GM18517 (cell line): Measurements from ENCODE around the gene JSRP1.

ENCODE experiments used
- ATAC-seq: cut with Tn5 transposase; IDR thresholded peaks from one replicate; pipeline ENCODE4 v1.9.1; 2021; ENCODE audit warnings: mild to moderate bottlenecking, moderate library complexity; ENCODE audit not compliant: unreplicated experiment

Gene JSRP1

GRCh38 chr19:2255982-2256685 lies at the start of gene JSRP1:
JSRP1 (minus strand) TSS chr19:2256417; CDS start chr19:2255314, 1,103 bp downstream.
- ATAC-seq, result no peak

GRCh38 chr19:2305452-2306280 lies 49.4 kb upstream of the JSRP1 start:
- no peak for ATAC-seq

GRCh38 chr19:2303211-2303798 lies 47.1 kb upstream of the JSRP1 start:
- ATAC-seq, result no peak

- ATAC-seq, result no peak
These were observed 46.3 kb upstream of the JSRP1 start for GRCh38 chr19:2302319-2303210.

GRCh38 chr19:2300533-2300932 lies 44.3 kb upstream of the JSRP1 start:
- ATAC-seq, result no peak

GRCh38 chr19:2296141-2296540 lies 39.9 kb upstream of the JSRP1 start:
- ATAC-seq, result no peak

- no peak for ATAC-seq
These were observed 38.6 kb upstream of the JSRP1 start for GRCh38 chr19:2294687-2295335.

- no peak for ATAC-seq
These were observed 35.1 kb upstream of the JSRP1 start for GRCh38 chr19:2291185-2291751.

- ATAC-seq, result no peak
These were observed 34.4 kb upstream of the JSRP1 start for GRCh38 chr19:2290441-2291184.

GRCh38 chr19:2289714-2290435 lies 33.7 kb upstream of the JSRP1 start:
- ATAC-seq, result no peak

- ATAC-seq, result no peak
These were observed 32.8 kb upstream of the JSRP1 start for GRCh38 chr19:2288818-2289713.

GRCh38 chr19:2288338-2288817 lies 32.2 kb upstream of the JSRP1 start:
- no peak for ATAC-seq

GRCh38 chr19:2287585-2288337 lies 31.5 kb upstream of the JSRP1 start:
- no peak for ATAC-seq

GRCh38 chr19:2286402-2287140 lies 30.4 kb upstream of the JSRP1 start:
- ATAC-seq, result no peak

GRCh38 chr19:2283835-2284507 lies 27.8 kb upstream of the JSRP1 start:
- no peak for ATAC-seq

- no peak for ATAC-seq
These were observed 26.6 kb upstream of the JSRP1 start for GRCh38 chr19:2282862-2283237.
